Measurements from ENCODE around the gene HPRT1. TPM values are rescaled to one million over a fixed set of nuclear protein-coding genes. Genes with fewer than 3 reads are reported as not detected.

HPRT1 gene
- total RNA-seq, 1 experiment from 2014 or later = 48.0 TPM

DNA sequence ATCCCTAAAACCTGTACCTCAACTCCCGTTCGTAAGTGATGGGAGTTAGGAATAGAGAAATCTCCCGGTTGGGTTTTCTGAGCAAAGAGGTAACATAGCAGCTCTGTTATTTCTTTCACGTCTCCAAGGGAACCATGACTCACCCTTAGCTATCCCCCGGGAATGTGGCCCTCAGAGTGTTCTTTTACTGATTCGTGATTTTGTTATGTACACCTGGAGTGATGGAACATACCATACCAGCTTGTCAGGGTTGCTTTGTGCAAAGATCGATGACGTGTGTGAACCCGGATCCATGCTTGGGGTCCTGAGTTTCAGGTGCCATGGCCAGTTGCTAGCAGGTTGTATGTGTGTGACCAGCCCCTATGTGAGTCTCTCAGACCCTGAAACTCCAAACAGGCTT is 52.6 kb downstream of the HPRT1 start:
- no peaks in the 10 kb centered on the region for H3K36me3 ChIP-seq (ENCODE audit: control insufficient read depth, insufficient read depth, low read length)
- peak overlapping the region; percentile 74 for H3K27ac Mint-ChIP-seq (ENCODE audit: unreplicated experiment)
- H3K9me3 Mint-ChIP-seq (ENCODE audit: unreplicated experiment) = no peaks in the 10 kb centered on the region
- ChIA-PET CTCF (interaction anchor here (0.6 to 0.9 kb wide), 3 partner anchors 66 to 252 kb away, joined by 3 to 4 read pairs (median 3); no protein-coding TSS in a partner anchor), POLR2A (no interaction called here)
- BruUV-seq (replicated peaks) = no TSS peak
- H3K9me3 ChIP-seq = no peaks in the 10 kb centered on the region
- no peaks in the 10 kb centered on the region for H3K36me3 Mint-ChIP-seq (ENCODE audit: insufficient read depth, unreplicated experiment)
- peak in 1 of 2 experiments; percentile 18 for DNase-seq
- H3K4me3 ChIP-seq (ENCODE audit: low read depth, low read length) = no peak overlapping the region
- no peaks in the 10 kb centered on the region for H3K4me1 ChIP-seq
- H3K27me3 ChIP-seq (replicated peaks; ENCODE audit: control insufficient read depth, insufficient read depth, low read length) = no peaks in the 10 kb centered on the region
- TF ChIP-seq, protein P1, sequence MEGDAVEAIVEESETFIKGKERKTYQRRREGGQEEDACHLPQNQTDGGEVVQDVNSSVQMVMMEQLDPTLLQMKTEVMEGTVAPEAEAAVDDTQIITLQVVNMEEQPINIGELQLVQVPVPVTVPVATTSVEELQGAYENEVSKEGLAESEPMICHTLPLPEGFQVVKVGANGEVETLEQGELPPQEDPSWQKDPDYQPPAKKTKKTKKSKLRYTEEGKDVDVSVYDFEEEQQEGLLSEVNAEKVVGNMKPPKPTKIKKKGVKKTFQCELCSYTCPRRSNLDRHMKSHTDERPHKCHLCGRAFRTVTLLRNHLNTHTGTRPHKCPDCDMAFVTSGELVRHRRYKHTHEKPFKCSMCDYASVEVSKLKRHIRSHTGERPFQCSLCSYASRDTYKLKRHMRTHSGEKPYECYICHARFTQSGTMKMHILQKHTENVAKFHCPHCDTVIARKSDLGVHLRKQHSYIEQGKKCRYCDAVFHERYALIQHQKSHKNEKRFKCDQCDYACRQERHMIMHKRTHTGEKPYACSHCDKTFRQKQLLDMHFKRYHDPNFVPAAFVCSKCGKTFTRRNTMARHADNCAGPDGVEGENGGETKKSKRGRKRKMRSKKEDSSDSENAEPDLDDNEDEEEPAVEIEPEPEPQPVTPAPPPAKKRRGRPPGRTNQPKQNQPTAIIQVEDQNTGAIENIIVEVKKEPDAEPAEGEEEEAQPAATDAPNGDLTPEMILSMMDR (IDR thresholded peaks at IDR 0.05; ENCODE audit: insufficient read depth in 1 of 2, low read depth in 1 of 2, low read length in 1 of 2, severe bottlenecking in 1 of 2, unreplicated experiment in 1 of 2) = no peak
- no peaks in the 10 kb centered on the region for H3K27me3 Mint-ChIP-seq (ENCODE audit: insufficient read depth, unreplicated experiment)
- no peak overlapping the region for H3K4me3 Mint-ChIP-seq (ENCODE audit: unreplicated experiment)
- intact Hi-C loops (cut with micrococcal nuclease; ENCODE audit: unreplicated experiment) = no loop called here
- no peaks in the 10 kb centered on the region for H3K4me1 Mint-ChIP-seq (ENCODE audit: low read depth, unreplicated experiment)

DNA sequence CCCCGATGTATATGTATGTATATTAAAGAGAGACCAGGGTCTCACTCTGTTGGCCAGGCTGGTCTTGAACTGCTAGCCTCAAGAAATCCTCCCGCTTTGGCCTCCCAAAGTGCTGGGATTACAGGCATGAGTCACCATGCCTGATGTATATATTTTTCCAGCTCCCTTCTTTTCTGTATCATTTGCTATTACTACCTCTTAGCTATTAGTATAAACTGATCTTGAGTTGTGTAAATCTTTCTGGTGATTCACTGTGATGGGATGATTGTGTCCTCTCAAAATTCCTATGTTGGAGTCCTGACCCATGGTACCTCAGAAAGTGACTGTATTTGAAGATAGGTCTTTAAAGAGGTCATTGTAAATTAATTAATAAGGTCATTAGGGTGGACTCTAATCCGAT is 53.1 kb downstream of the HPRT1 start:
- Mint-ChIP-seq H3K27ac (ENCODE audit: unreplicated experiment) (peak overlapping the region; percentile 23), H3K27me3 (ENCODE audit: insufficient read depth, unreplicated experiment) (no peaks in the 10 kb centered on the region), H3K9me3 (ENCODE audit: unreplicated experiment) (no peaks in the 10 kb centered on the region), H3K4me3 (ENCODE audit: unreplicated experiment) (no peak overlapping the region), H3K36me3 (ENCODE audit: insufficient read depth, unreplicated experiment) (no peaks in the 10 kb centered on the region), H3K4me1 (ENCODE audit: low read depth, unreplicated experiment) (no peaks in the 10 kb centered on the region)
- Histone ChIP-seq H3K4me3 (ENCODE audit: low read depth, low read length) (no peak overlapping the region), H3K36me3 (ENCODE audit: control insufficient read depth, insufficient read depth, low read length) (no peaks in the 10 kb centered on the region), H3K4me1 (no peaks in the 10 kb centered on the region), H3K9me3 (no peaks in the 10 kb centered on the region), H3K27me3 (replicated peaks; ENCODE audit: control insufficient read depth, insufficient read depth, low read length) (no peaks in the 10 kb centered on the region)
- intact Hi-C loops (cut with micrococcal nuclease; ENCODE audit: unreplicated experiment) = no loop called here
- POLR2A ChIA-PET = no interaction called here
- TF ChIP-seq, protein P1 (IDR thresholded peaks at IDR 0.05; ENCODE audit: insufficient read depth in 1 of 2, low read depth in 1 of 2, low read length in 1 of 2, severe bottlenecking in 1 of 2, unreplicated experiment in 1 of 2) = no peak
- BruUV-seq (replicated peaks) = no TSS peak
- CTCF ChIA-PET = interaction anchor here (0.6 to 0.9 kb wide), 2 partner anchors 65 to 251 kb away, joined by 3 to 4 read pairs; no protein-coding TSS in a partner anchor
- no peak for DNase-seq

DNA sequence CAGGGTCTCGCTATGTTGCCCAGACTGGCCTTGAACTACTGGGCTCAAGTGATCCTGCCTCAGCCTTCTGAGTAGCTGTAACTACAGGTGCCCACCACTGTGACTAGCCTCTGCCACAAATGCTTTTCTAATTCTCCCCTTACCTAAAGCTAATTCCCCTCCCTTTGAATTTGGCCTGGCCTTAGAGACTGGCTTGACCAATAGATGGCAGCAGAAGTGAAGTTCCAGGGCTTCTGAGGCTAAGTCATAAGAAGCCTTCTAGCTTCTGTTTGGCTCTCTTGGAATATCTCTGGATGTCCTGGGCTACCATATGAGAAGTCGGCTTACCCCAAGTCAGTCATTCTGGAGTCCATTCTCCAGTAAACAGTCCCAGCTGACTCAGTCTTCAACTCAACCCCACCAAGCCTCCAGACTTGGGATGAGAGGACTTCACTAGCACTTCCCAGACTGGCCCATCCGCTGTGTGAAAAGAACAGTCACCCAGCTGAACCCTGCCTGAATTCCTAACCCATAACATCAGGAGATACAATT is 61.0 kb downstream of the HPRT1 start:
- peak; percentile 55 to 61 for DNase-seq
- Mint-ChIP-seq H3K27me3 (ENCODE audit: insufficient read depth, unreplicated experiment) (no peaks in the 10 kb centered on the region), H3K9me3 (ENCODE audit: unreplicated experiment) (no peaks in the 10 kb centered on the region), H3K4me3 (ENCODE audit: unreplicated experiment) (no peak overlapping the region), H3K4me1 (ENCODE audit: low read depth, unreplicated experiment) (no peaks in the 10 kb centered on the region), H3K36me3 (ENCODE audit: insufficient read depth, unreplicated experiment) (no peaks in the 10 kb centered on the region), H3K27ac (ENCODE audit: unreplicated experiment) (no peak overlapping the region)
- ChIA-PET CTCF (interaction anchor here (1.0 to 1.4 kb wide), 5 partner anchors 37 to 262 kb away, joined by 4 to 16 read pairs (median 7); no protein-coding TSS in a partner anchor), POLR2A (no interaction called here)
- intact Hi-C loops (cut with micrococcal nuclease; ENCODE audit: unreplicated experiment) = loop anchor here (1.0 to 2.0 kb wide), 2 partner anchors 198 to 232 kb away; no protein-coding TSS in a partner anchor
- TF ChIP-seq, protein P1 (IDR thresholded peaks at IDR 0.05; ENCODE audit: insufficient read depth in 1 of 2, low read depth in 1 of 2, low read length in 1 of 2, severe bottlenecking in 1 of 2, unreplicated experiment in 1 of 2) = peak; percentile 47 to 67
- Histone ChIP-seq H3K9me3 (no peaks in the 10 kb centered on the region), H3K27me3 (replicated peaks; ENCODE audit: control insufficient read depth, insufficient read depth, low read length) (no peaks in the 10 kb centered on the region), H3K4me1 (no peaks in the 10 kb centered on the region), H3K4me3 (ENCODE audit: low read depth, low read length) (no peak overlapping the region), H3K36me3 (ENCODE audit: control insufficient read depth, insufficient read depth, low read length) (no peaks in the 10 kb centered on the region)
- no TSS peak for BruUV-seq (replicated peaks)
